ENCODE data around the gene PDSS2.
"Not testable (repeated sequence)": the region's sequence is repeated elsewhere in the genome, so short reads cannot be mapped to it uniquely, and the experiment has no call there.

The PDSS2 gene

DNA sequence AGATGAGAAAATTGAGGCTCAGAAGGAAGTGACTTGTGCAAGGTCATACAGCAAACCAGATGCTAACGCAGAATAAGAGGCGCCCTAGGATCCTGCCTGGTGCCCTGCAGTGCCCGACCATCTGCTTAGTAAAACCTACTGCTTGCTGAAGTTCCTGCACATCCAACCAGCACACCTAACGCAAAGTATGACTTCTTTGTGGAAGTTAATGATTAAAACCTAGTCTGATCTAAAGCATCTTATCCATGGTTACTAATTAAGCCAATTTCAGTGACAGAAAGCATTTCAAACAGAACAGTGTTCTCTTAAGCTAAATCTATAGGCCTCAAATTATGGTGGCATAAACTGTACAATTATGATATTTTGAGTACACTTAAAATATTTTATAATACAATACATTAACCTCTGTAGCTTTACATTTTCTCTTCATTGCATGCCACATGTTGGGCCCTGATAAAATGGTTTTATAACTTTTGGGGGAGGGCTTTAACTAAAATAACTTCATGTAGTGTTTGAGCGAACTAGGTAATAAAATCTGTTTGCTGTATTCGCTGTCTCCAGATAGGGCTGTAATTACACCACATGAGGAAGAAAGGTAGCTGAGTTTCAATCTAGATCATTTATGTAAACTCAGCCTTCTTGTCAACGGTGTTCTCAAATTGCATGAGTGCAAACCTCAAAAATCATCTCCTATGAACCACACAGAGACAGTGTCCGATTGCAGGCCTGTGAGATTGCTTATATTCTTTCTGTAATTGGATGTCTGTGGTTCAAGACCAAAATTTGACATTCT, 306.5 kb downstream of the PDSS2 start:
- H3K4me1 ChIP-seq (ENCODE audit: low read length): peaks cover 25% of the 10 kb centered on the region
- no peaks in the 10 kb centered on the region for H4K20me1 ChIP-seq (ENCODE audit: insufficient read depth, low read length)
- peak overlapping the region; percentile 73 for H3K27ac ChIP-seq (ENCODE audit: low read length)

DNA sequence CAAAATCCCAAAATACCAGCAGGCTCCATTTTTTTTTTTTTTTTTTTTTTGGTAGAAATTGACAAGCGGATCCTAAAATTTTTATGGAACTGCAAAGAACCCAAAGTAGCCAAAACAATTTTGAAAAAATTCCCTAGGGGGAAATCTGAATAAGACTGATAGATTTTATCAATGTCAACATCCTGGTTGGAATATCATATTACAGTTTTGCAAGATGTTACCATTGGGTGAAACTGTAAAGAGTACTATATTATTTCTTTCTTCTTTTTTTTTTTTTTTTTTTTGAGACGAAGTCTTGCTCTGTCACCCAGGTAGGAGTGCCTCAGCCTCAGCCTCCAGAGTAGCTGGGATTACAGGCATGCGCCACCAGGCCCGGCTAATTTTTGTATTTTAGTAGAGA, 314.7 kb downstream of the PDSS2 start:
- Histone ChIP-seq H3K27me3 (ENCODE audit: low read depth, low read length) (no peaks in the 10 kb centered on the region), H3K36me3 (replicated peaks; ENCODE audit: low read depth, low read length) (no peaks in the 10 kb centered on the region), H3K27ac (ENCODE audit: low read length) (no peak overlapping the region), H3K4me3 (ENCODE audit: low read length) (no peak overlapping the region), H4K20me1 (ENCODE audit: insufficient read depth, low read length) (no peaks in the 10 kb centered on the region), H3K4me1 (ENCODE audit: low read length) (no peaks in the 10 kb centered on the region), H3K9ac (ENCODE audit: low read length) (no peak overlapping the region), H2AFZ (ENCODE audit: low read depth, low read length) (no peak overlapping the region), H3K4me2 (ENCODE audit: low read length) (no peak overlapping the region), H3K79me2 (ENCODE audit: low read length) (no peaks in the 10 kb centered on the region), H3K9me3 (ENCODE audit: insufficient read depth, low read length) (no peaks in the 10 kb centered on the region)
- no peak for TF ChIP-seq EZH2phosphoT487 (IDR thresholded peaks at IDR 0.05; ENCODE audit: low read depth)
- TF ChIP-seq, protein P1, sequence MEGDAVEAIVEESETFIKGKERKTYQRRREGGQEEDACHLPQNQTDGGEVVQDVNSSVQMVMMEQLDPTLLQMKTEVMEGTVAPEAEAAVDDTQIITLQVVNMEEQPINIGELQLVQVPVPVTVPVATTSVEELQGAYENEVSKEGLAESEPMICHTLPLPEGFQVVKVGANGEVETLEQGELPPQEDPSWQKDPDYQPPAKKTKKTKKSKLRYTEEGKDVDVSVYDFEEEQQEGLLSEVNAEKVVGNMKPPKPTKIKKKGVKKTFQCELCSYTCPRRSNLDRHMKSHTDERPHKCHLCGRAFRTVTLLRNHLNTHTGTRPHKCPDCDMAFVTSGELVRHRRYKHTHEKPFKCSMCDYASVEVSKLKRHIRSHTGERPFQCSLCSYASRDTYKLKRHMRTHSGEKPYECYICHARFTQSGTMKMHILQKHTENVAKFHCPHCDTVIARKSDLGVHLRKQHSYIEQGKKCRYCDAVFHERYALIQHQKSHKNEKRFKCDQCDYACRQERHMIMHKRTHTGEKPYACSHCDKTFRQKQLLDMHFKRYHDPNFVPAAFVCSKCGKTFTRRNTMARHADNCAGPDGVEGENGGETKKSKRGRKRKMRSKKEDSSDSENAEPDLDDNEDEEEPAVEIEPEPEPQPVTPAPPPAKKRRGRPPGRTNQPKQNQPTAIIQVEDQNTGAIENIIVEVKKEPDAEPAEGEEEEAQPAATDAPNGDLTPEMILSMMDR (IDR thresholded peaks at IDR 0.05; ENCODE audit: low read depth, low read length): no peak

More for the DNA sequence above, 306.5 kb downstream of the PDSS2 start:
- no peaks in the 10 kb centered on the region for H3K79me2 ChIP-seq (ENCODE audit: low read length)
- H3K9ac ChIP-seq (ENCODE audit: low read length): peak overlapping the region; percentile 39
- H3K4me2 ChIP-seq (ENCODE audit: low read length): peak overlapping the region; percentile 59
- H3K4me3 ChIP-seq (ENCODE audit: low read length): peak overlapping the region; percentile 25
- no peaks in the 10 kb centered on the region for H3K27me3 ChIP-seq (ENCODE audit: low read depth, low read length)
- H3K9me3 ChIP-seq (ENCODE audit: insufficient read depth, low read length): no peaks in the 10 kb centered on the region
- no peaks in the 10 kb centered on the region for H3K36me3 ChIP-seq (replicated peaks; ENCODE audit: low read depth, low read length)
- TF ChIP-seq EZH2phosphoT487 (IDR thresholded peaks at IDR 0.05; ENCODE audit: low read depth): no peak
- TF ChIP-seq, protein P1 (IDR thresholded peaks at IDR 0.05; ENCODE audit: low read depth, low read length): no peak
- no peak overlapping the region for H2AFZ ChIP-seq (ENCODE audit: low read depth, low read length)

DNA sequence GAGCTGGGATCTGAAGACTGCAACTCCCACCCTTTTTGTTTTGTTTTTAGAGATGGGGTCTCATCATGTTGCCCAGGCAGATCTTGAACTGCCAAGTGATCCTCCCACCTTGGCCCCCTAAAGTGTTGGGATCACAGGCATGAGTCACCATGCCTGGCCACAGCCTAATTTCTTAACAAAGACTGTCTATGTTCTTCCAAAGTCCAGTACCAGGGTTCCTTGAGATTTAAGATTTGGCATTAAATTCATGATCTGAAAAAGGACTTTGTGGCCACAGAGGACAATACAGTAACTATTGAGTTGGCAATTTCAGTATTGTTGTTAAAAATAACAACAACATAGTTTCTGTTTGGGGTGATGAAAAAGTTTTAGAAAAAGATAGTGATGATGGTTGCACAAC, 315.4 kb downstream of the PDSS2 start:
- Histone ChIP-seq H3K36me3 (replicated peaks; ENCODE audit: low read depth, low read length) (no peaks in the 10 kb centered on the region), H4K20me1 (ENCODE audit: insufficient read depth, low read length) (no peaks in the 10 kb centered on the region), H3K27me3 (ENCODE audit: low read depth, low read length) (no peaks in the 10 kb centered on the region), H3K79me2 (ENCODE audit: low read length) (no peaks in the 10 kb centered on the region), H3K9ac (ENCODE audit: low read length) (no peak overlapping the region), H3K4me3 (ENCODE audit: low read length) (no peak overlapping the region), H3K4me2 (ENCODE audit: low read length) (no peak overlapping the region), H3K9me3 (ENCODE audit: insufficient read depth, low read length) (no peaks in the 10 kb centered on the region), H3K4me1 (ENCODE audit: low read length) (no peaks in the 10 kb centered on the region), H3K27ac (ENCODE audit: low read length) (no peak overlapping the region), H2AFZ (ENCODE audit: low read depth, low read length) (no peak overlapping the region)
- TF ChIP-seq EZH2phosphoT487 (IDR thresholded peaks at IDR 0.05; ENCODE audit: low read depth): no peak
- TF ChIP-seq, protein P1 (IDR thresholded peaks at IDR 0.05; ENCODE audit: low read depth, low read length): no peak

DNA sequence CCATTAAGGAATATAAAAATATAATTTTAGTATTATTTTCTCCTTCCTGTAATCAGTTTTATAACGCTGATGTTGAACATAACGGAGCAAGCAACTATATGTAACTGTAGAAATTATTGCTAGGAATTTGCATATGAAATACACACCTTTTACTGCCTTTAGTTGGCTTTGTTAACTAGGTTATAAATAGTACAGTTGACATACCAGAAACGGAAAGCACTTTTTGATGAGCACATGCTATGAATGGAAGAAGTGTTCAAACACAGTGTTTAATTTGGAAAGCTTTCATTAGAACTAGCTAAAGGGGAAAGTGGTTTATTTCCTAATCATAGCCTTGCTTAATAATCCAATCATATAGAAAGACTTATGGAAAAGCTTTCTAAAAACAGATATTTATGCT, 318.8 kb downstream of the PDSS2 start:
- H3K4me2 ChIP-seq (ENCODE audit: low read length): no peak overlapping the region

DNA sequence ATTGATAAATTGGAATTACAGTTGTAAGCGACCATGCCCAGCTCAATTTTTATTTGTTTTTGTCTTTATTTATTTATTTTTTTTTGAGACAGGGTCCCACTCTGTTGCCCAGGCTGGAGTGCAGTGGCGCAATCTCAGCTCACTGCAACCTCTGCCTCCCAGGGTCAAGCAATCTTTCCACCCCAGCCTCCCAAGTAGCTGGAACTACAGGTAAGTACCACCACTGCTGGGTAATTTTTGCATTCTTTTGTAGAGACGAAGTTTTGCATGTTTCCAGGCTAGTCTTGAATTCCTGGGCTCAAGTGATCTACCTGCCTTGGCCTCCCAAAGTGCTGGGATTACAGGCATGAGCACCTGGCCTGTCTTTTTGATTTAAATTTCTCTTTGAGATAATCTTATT, 323.0 kb downstream of the PDSS2 start:
- H3K4me2 ChIP-seq (ENCODE audit: low read length); H3K36me3 ChIP-seq (replicated peaks; ENCODE audit: low read depth, low read length); H3K27ac ChIP-seq (ENCODE audit: low read length); H2AFZ ChIP-seq (ENCODE audit: low read depth, low read length); H3K4me3 ChIP-seq (ENCODE audit: low read length); H3K9me3 ChIP-seq (ENCODE audit: insufficient read depth, low read length); H3K9ac ChIP-seq (ENCODE audit: low read length); H3K4me1 ChIP-seq (ENCODE audit: low read length); H4K20me1 ChIP-seq (ENCODE audit: insufficient read depth, low read length); H3K79me2 ChIP-seq (ENCODE audit: low read length); H3K27me3 ChIP-seq (ENCODE audit: low read depth, low read length): not testable (repeated sequence)

More for the DNA sequence above, 318.8 kb downstream of the PDSS2 start:
- H3K4me3 ChIP-seq (ENCODE audit: low read length): no peak overlapping the region
- H3K27me3 ChIP-seq (ENCODE audit: low read depth, low read length): no peaks in the 10 kb centered on the region
- H3K79me2 ChIP-seq (ENCODE audit: low read length): no peaks in the 10 kb centered on the region
- H3K9me3 ChIP-seq (ENCODE audit: insufficient read depth, low read length): no peaks in the 10 kb centered on the region
- H3K4me1 ChIP-seq (ENCODE audit: low read length): no peaks in the 10 kb centered on the region
- no peak overlapping the region for H3K9ac ChIP-seq (ENCODE audit: low read length)
- H2AFZ ChIP-seq (ENCODE audit: low read depth, low read length): no peak overlapping the region
- no peaks in the 10 kb centered on the region for H4K20me1 ChIP-seq (ENCODE audit: insufficient read depth, low read length)
- no peak for TF ChIP-seq EZH2phosphoT487 (IDR thresholded peaks at IDR 0.05; ENCODE audit: low read depth)
- TF ChIP-seq, protein P1 (IDR thresholded peaks at IDR 0.05; ENCODE audit: low read depth, low read length): no peak
- H3K27ac ChIP-seq (ENCODE audit: low read length): no peak overlapping the region
- no peaks in the 10 kb centered on the region for H3K36me3 ChIP-seq (replicated peaks; ENCODE audit: low read depth, low read length)

DNA sequence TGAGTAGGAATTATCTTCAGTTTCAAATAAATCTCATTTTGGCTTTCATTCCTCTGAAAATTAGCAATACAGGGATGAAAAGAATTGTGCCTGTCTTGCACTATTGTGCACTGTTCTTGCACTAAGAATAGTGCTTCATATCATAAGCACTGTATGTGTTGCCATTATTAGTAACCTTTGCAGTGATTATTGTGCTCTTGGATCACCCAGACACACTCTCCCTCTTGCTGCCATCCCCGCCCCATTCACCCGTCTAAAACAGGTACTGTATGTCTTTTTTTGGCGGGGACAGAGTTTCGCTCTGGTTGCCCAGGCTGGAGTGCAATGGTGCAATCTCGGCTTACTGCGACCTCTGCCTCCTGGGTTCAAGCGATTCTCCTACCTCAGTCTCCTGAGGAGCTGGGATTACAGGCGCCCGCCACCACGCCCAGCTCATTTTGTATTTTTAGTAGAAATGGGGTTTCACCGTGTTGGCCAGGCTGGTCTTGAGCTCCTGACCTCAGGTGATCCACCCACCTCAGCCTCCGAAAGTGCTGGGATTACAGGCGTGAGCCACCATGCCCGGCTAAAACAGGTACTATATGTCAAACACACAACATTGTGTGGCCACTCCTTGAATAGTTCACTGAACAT, 324.2 kb downstream of the PDSS2 start:
- not testable (repeated sequence) for H4K20me1 ChIP-seq (ENCODE audit: insufficient read depth, low read length); H3K9ac ChIP-seq (ENCODE audit: low read length); H2AFZ ChIP-seq (ENCODE audit: low read depth, low read length); H3K27ac ChIP-seq (ENCODE audit: low read length); H3K27me3 ChIP-seq (ENCODE audit: low read depth, low read length); H3K79me2 ChIP-seq (ENCODE audit: low read length); H3K9me3 ChIP-seq (ENCODE audit: insufficient read depth, low read length); H3K4me2 ChIP-seq (ENCODE audit: low read length); H3K4me1 ChIP-seq (ENCODE audit: low read length); H3K4me3 ChIP-seq (ENCODE audit: low read length); H3K36me3 ChIP-seq (replicated peaks; ENCODE audit: low read depth, low read length)
